Measurements from ENCODE around the gene PLPPR1. TPM values are rescaled to one million over a fixed set of nuclear protein-coding genes. Genes with fewer than 3 reads are reported as not detected.

The PLPPR1 gene
- total and polyA plus RNA-seq, 2 of the 4 experiments (the other 2 are of a cell fraction) = not detected

- ChIA-PET CTCF (no interaction called here), POLR2A (ENCODE audit: unreplicated experiment) (no interaction called here)
- Histone ChIP-seq H3K9me1 (ENCODE audit: insufficient read depth, low read length) (no peaks in the 10 kb centered on the region), H3K18ac (ENCODE audit: low read depth, low read length) (no peak overlapping the region), H2AK5ac (ENCODE audit: low read depth, low read length) (no peak overlapping the region), H3K4me3 (ENCODE audit: insufficient read depth, low read depth, low read length) (no peak overlapping the region), H3K23ac (ENCODE audit: low read depth, low read length) (no peak overlapping the region), H3K4ac (ENCODE audit: low read depth, low read length) (no peak overlapping the region), H3K79me1 (ENCODE audit: low read depth in 1 of 2, low read length in 2 of 2) (no peaks in the 10 kb centered on the region), H2BK20ac (ENCODE audit: low read depth, low read length) (no peak overlapping the region), H4K8ac (ENCODE audit: low read depth in 2 of 2, low read length in 2 of 2) (no peak overlapping the region), H3K9ac (ENCODE audit: low read depth, low read length) (no peak overlapping the region), H4K20me1 (ENCODE audit: insufficient read depth, low read length) (no peaks in the 10 kb centered on the region), H3K56ac (ENCODE audit: extremely low read depth, insufficient read depth, low read length) (no peak overlapping the region), H3K14ac (replicated peaks; ENCODE audit: low read depth, low read length) (no peak overlapping the region), H2BK15ac (ENCODE audit: low read depth, low read length) (no peak overlapping the region), H3K27me3 (ENCODE audit: control insufficient read depth, insufficient read depth, low read length) (no peaks in the 10 kb centered on the region), H3K4me1 (ENCODE audit: control insufficient read depth, insufficient read depth, low read length) (no peaks in the 10 kb centered on the region), H2BK5ac (ENCODE audit: low read depth, low read length, poor library complexity, severe bottlenecking) (no peak overlapping the region), H2AK9ac (replicated peaks; ENCODE audit: low read depth, low read length, poor library complexity) (no peak overlapping the region), H2AFZ (replicated peaks; ENCODE audit: low read length, poor library complexity) (no peak overlapping the region), H3K27ac (ENCODE audit: insufficient read depth, low read length) (no peak overlapping the region), H3K9me3 (ENCODE audit: control insufficient read depth, insufficient read depth, low read length) (no peaks in the 10 kb centered on the region; the same call in 1 of the 2 replicates), H4K5ac (ENCODE audit: low read depth, low read length) (no peak overlapping the region), H4K91ac (ENCODE audit: insufficient read depth, low read depth, low read length) (no peak overlapping the region), H2BK120ac (ENCODE audit: low read depth, low read length) (no peak overlapping the region), H3K4me2 (ENCODE audit: low read depth, low read length) (no peak overlapping the region), H3K36me3 (ENCODE audit: control insufficient read depth, insufficient read depth, low read length) (no peaks in the 10 kb centered on the region)
- WGBS, 2 experiments (ENCODE audit: extremely low coverage in 2 of 2, insufficient read length in 1 of 2) = no CpG with 5 or more reads among the region's 2 CpGs
- dilution Hi-C loops (cut with HindIII; ENCODE audit: low sequenced_read_pairs, unreplicated experiment) = no loop called here
- DNase-seq = no peak
- BruUV-seq (replicated peaks) = no TSS peak
- no peak for ATAC-seq (ENCODE audit: low read depth)
- TF ChIP-seq MAZ (IDR thresholded peaks at IDR 0.05; ENCODE audit: borderline replicate concordance, low read depth, low read length) (no peak), SMC3 (IDR thresholded peaks at IDR 0.05; ENCODE audit: low read depth, low read length) (no peak), RAD21 (IDR thresholded peaks at IDR 0.05; ENCODE audit: low read length) (no peak), RFX5 (IDR thresholded peaks at IDR 0.05; ENCODE audit: low read depth, low read length) (no peak), CTCF (conservative IDR thresholded peaks at IDR 0.05; ENCODE audit: low read depth, low read length) (no peak), POLR2A (IDR thresholded peaks at IDR 0.05; ENCODE audit: low read depth, low read length) (no peak), CEBPB (IDR thresholded peaks at IDR 0.05; ENCODE audit: low read depth, low read length) (no peak), RCOR1 (IDR thresholded peaks at IDR 0.05; ENCODE audit: insufficient replicate concordance, low read length) (no peak), BHLHE40 (IDR thresholded peaks at IDR 0.05; ENCODE audit: low read depth, low read length) (no peak), NFE2L2 (IDR thresholded peaks at IDR 0.05; ENCODE audit: low read depth, low read length) (no peak), FOS (IDR thresholded peaks at IDR 0.05; ENCODE audit: low read depth, low read length) (no peak), MAFK (IDR thresholded peaks at IDR 0.05; ENCODE audit: low read depth, low read length) (no peak), ELK1 (IDR thresholded peaks at IDR 0.05; ENCODE audit: borderline replicate concordance, low read depth, low read length) (no peak)
- TF ChIP-seq, protein P1, sequence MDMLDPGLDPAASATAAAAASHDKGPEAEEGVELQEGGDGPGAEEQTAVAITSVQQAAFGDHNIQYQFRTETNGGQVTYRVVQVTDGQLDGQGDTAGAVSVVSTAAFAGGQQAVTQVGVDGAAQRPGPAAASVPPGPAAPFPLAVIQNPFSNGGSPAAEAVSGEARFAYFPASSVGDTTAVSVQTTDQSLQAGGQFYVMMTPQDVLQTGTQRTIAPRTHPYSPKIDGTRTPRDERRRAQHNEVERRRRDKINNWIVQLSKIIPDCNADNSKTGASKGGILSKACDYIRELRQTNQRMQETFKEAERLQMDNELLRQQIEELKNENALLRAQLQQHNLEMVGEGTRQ (IDR thresholded peaks at IDR 0.05; ENCODE audit: low read depth, low read length) = no peak
- intact Hi-C loops (cut with micrococcal nuclease) = no loop called here
- in situ Hi-C loops (cut with MboI; ENCODE audit: low sequenced_read_pairs) = no loop called here
These were observed 85.8 kb downstream of the PLPPR1 start for GRCh38 chr9:101114317-101114716.
